HG02571 (cell line): ENCODE data around the gene COL5A1.
"Not testable (repeated sequence)": the region's sequence is repeated elsewhere in the genome, so short reads cannot be mapped to it uniquely, and the experiment has no call there.

Source experiments
- ATAC-seq: cut with Tn5 transposase; IDR thresholded peaks from one replicate; pipeline ENCODE4 v1.9.1; 2021; ENCODE audit warnings: mild to moderate bottlenecking, moderate library complexity; ENCODE audit not compliant: unreplicated experiment

COL5A1 gene

GRCh38 chr9:134670851-134671281 is 29.3 kb downstream of the COL5A1 start:
- ATAC-seq = no peak

GRCh38 chr9:134671341-134672113 is 29.9 kb downstream of the COL5A1 start:
- ATAC-seq = no peak

- ATAC-seq = no peak
Measured at GRCh38 chr9:134676361-134676760, 34.8 kb downstream of the COL5A1 start.

GRCh38 chr9:134676886-134677285 is 35.3 kb downstream of the COL5A1 start:
- no peak for ATAC-seq

GRCh38 chr9:134677743-134678142 is 36.1 kb downstream of the COL5A1 start:
- ATAC-seq = no peak

- ATAC-seq = no peak
Measured at GRCh38 chr9:134678206-134678605, 36.6 kb downstream of the COL5A1 start.

GRCh38 chr9:134678666-134679443 is 37.3 kb downstream of the COL5A1 start:
- ATAC-seq = no peak

- ATAC-seq = no peak
Measured at GRCh38 chr9:134679616-134680392, 38.2 kb downstream of the COL5A1 start.

- no peak for ATAC-seq
Measured at GRCh38 chr9:134680393-134681060, 38.9 kb downstream of the COL5A1 start.

- ATAC-seq = no peak
Measured at GRCh38 chr9:134681061-134681661, 39.6 kb downstream of the COL5A1 start.

- no peak for ATAC-seq
Measured at GRCh38 chr9:134682026-134682425, 40.4 kb downstream of the COL5A1 start.

GRCh38 chr9:134682651-134683364 is 41.2 kb downstream of the COL5A1 start:
- no peak for ATAC-seq

- no peak for ATAC-seq
Measured at GRCh38 chr9:134683714-134684374, 42.2 kb downstream of the COL5A1 start.

- ATAC-seq = no peak
Measured at GRCh38 chr9:134684375-134684723, 42.7 kb downstream of the COL5A1 start.

GRCh38 chr9:134684941-134685340 is 43.3 kb downstream of the COL5A1 start:
- not testable (repeated sequence) for ATAC-seq

- ATAC-seq = no peak
Measured at GRCh38 chr9:134685784-134686183, 44.2 kb downstream of the COL5A1 start.

GRCh38 chr9:134686896-134687295 is 45.3 kb downstream of the COL5A1 start:
- ATAC-seq = no peak

- no peak for ATAC-seq
Measured at GRCh38 chr9:134687556-134687955, 46.0 kb downstream of the COL5A1 start.

GRCh38 chr9:134688231-134688630 is 46.6 kb downstream of the COL5A1 start:
- no peak for ATAC-seq
